Measurements from ENCODE around the gene DPH6.

DPH6 gene

GRCh38 chr15:35540021-35540420 is 5.9 kb downstream of the DPH6 start:
- no peak for DNase-seq

GRCh38 chr15:35535365-35535916 is 10.5 kb downstream of the DPH6 start:
- no peak for DNase-seq

- no peak for DNase-seq
Observed at GRCh38 chr15:35533130-35534110, 12.5 kb downstream of the DPH6 start.

GRCh38 chr15:35530698-35531097 is 15.3 kb downstream of the DPH6 start:
- no peak for DNase-seq

- no peak for DNase-seq
Observed at GRCh38 chr15:35529784-35530183, 16.2 kb downstream of the DPH6 start.

GRCh38 chr15:35522061-35522460 is 23.9 kb downstream of the DPH6 start:
- DNase-seq = no peak

- DNase-seq = no peak
Observed at GRCh38 chr15:35519541-35520149, 26.3 kb downstream of the DPH6 start.

GRCh38 chr15:35519052-35519451 is 26.9 kb downstream of the DPH6 start:
- no peak for DNase-seq

- DNase-seq = no peak
Observed at GRCh38 chr15:35514759-35515158, 31.2 kb downstream of the DPH6 start.

- no peak for DNase-seq
Observed at GRCh38 chr15:35507932-35508638, 37.9 kb downstream of the DPH6 start.

GRCh38 chr15:35506272-35506870 is 39.6 kb downstream of the DPH6 start:
- DNase-seq = no peak

GRCh38 chr15:35505809-35506208 is 40.2 kb downstream of the DPH6 start:
- no peak for DNase-seq

GRCh38 chr15:35505141-35505540 is 40.8 kb downstream of the DPH6 start:
- no peak for DNase-seq

- no peak for DNase-seq
Observed at GRCh38 chr15:35499723-35500122, 46.2 kb downstream of the DPH6 start.

- no peak for DNase-seq
Observed at GRCh38 chr15:35496585-35496984, 49.4 kb downstream of the DPH6 start.

- DNase-seq = no peak
Observed at GRCh38 chr15:35495080-35495479, 50.9 kb downstream of the DPH6 start.

- no peak for DNase-seq
Observed at GRCh38 chr15:35491999-35492398, 54.0 kb downstream of the DPH6 start.

GRCh38 chr15:35491173-35491572 is 54.8 kb downstream of the DPH6 start:
- DNase-seq = no peak

GRCh38 chr15:35490511-35490910 is 55.5 kb downstream of the DPH6 start:
- no peak for DNase-seq

- no peak for DNase-seq
Observed at GRCh38 chr15:35487417-35487816, 58.5 kb downstream of the DPH6 start.

- DNase-seq = no peak
Observed at GRCh38 chr15:35486296-35486695, 59.7 kb downstream of the DPH6 start.

GRCh38 chr15:35485411-35485810 is 60.6 kb downstream of the DPH6 start:
- no peak for DNase-seq

All from cerebellar nuclear complex (tissue), 1 donor.